ENCODE data around the gene APLP2.

DNA sequence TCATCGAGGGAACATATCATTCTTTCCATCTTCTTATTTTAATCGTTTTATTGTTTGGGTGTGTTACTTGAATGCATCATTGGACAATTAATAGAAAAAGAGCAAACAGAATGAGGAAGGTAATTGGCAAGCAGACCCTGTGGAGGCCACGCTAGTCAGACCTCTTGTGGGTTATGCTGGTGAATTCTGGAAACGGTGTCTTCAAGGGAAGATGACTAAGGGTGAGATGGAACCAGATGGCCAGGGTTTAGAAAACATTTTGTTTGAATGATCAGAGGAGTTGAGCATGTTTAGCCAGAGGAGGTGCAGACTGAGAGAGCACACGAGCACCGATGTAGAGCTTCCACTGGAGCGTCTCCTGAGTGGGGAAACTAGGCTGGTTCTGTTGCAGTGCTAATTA lies 98.4 kb downstream of the APLP2 start:
- TF ChIP-seq EZH2 (IDR thresholded peaks at IDR 0.05; ENCODE audit: low read length, unreplicated experiment): no peak
- TF ChIP-seq, protein P1, sequence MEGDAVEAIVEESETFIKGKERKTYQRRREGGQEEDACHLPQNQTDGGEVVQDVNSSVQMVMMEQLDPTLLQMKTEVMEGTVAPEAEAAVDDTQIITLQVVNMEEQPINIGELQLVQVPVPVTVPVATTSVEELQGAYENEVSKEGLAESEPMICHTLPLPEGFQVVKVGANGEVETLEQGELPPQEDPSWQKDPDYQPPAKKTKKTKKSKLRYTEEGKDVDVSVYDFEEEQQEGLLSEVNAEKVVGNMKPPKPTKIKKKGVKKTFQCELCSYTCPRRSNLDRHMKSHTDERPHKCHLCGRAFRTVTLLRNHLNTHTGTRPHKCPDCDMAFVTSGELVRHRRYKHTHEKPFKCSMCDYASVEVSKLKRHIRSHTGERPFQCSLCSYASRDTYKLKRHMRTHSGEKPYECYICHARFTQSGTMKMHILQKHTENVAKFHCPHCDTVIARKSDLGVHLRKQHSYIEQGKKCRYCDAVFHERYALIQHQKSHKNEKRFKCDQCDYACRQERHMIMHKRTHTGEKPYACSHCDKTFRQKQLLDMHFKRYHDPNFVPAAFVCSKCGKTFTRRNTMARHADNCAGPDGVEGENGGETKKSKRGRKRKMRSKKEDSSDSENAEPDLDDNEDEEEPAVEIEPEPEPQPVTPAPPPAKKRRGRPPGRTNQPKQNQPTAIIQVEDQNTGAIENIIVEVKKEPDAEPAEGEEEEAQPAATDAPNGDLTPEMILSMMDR (conservative IDR thresholded peaks at IDR 0.05; ENCODE audit: low read depth, low read length): no peak
